ENCODE results near the gene GAMT.

DNA sequence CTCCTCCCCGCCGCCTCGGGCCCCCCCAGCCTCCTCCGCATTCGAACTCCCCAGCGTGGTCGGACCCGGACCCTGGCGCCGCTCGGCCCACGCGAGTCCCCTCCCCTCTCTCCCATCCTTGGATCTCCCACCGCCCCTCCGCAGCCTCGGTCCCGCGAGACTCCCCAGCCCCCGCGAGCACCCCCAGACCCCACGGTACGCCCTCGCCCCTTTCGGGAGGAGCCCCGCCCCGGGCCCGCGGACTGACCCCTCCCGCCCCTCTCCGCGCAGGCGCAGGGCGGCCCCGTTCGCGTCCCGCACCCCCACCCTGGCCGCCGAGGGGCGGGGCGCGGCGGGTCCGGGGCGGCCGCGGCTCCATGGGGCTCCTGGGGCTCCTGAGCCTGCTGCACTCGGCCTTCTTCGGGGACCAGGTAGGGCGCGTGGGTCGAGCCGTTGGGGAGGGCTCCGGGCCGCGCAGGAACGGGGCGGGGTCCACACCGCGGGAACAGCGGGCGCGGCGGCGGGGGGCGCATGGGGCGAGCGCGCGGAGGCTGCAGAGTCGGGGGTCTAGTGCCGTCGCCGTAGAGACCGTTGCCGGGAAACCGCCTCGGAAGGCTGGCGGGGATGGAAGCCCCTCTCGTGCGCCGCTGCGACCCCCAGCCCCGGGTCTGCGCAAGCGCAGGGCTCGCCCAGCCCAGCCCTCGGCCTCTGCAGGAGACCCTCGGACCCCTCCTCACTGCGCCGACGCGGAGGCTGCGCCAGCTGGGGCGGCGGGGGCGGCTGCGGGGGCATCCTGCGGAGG lies 44.8 kb upstream of the GAMT start:
- TF ChIP-seq POLR2AphosphoS5 (IDR thresholded peaks at IDR 0.05; ENCODE audit: low read depth, low read length) (no peak), POLR2A (IDR thresholded peaks at IDR 0.05; ENCODE audit: low read depth, low read length) (no peak), TAF1 (IDR thresholded peaks at IDR 0.05; ENCODE audit: borderline replicate concordance, low read depth, low read length) (no peak)
